SH-SY5Y (cell line): ENCODE measurements around the gene OPN1MW3.

ENCODE experiments used
- GATA2 ChIP-seq: IDR thresholded peaks from 2 replicates; pipeline ENCODE4 v1.6.1; 2011; ENCODE audit warnings: mild to moderate bottlenecking, low read depth, low read length
- GATA3 ChIP-seq: IDR thresholded peaks from 2 replicates; pipeline ENCODE4 v1.6.1; 2011; ENCODE audit warnings: low read depth, mild to moderate bottlenecking, low read length, moderate library complexity

GRCh38 chrX:154320406-154320805 lies 63.0 kb downstream of the OPN1MW3 start:
- TF ChIP-seq GATA2: no peak
- TF ChIP-seq GATA3: no peak
